HepG2 (cell line): ENCODE data around the gene CKLF. TPM values are rescaled to one million over a fixed set of nuclear protein-coding genes. Genes with fewer than 3 reads are reported as not detected.

Experiments
- HMG20B ChIP-seq: conservative IDR thresholded peaks from 2 replicates; pipeline ENCODE4 v1.6.1; 2016; ENCODE audit warnings: missing genetic modification reagents, missing compliant biosample characterization
- HOXA9 ChIP-seq: sonication (generic); formaldehyde crosslinking; IDR thresholded peaks from 2 replicates; pipeline ENCODE4 v1.8.1; 2022; ENCODE audit warnings: missing genetic modification reagents, mild to moderate bottlenecking, moderate library complexity, borderline replicate concordance
- KDM2A ChIP-seq: sonication (generic); formaldehyde crosslinking; IDR thresholded peaks from 2 replicates; pipeline ENCODE4 v1.4.0; 2020; ENCODE audit warnings: low read depth, missing genetic modification reagents, borderline replicate concordance
- RBFOX2 ChIP-seq: fragments of 200-400 bp; formaldehyde crosslinking; IDR thresholded peaks from 2 replicates; pipeline ENCODE4 v1.6.1; 2017; ENCODE audit warnings: low read depth, mild to moderate bottlenecking, low read length
- ZFP41 ChIP-seq: sonication (generic); formaldehyde crosslinking; IDR thresholded peaks from 2 replicates; pipeline ENCODE4 v1.4.0; 2020; ENCODE audit warnings: mild to moderate bottlenecking, missing genetic modification reagents, borderline replicate concordance
- ZFX ChIP-seq: sonication (generic); formaldehyde crosslinking; IDR thresholded peaks from 2 replicates; pipeline ENCODE4 v1.4.0; 2020; ENCODE audit warnings: mild to moderate bottlenecking, low read depth, missing genetic modification reagents, moderate library complexity
- ZNF383 ChIP-seq: sonication (generic); formaldehyde crosslinking; IDR thresholded peaks from 2 replicates; pipeline ENCODE4 v1.4.0; 2020; ENCODE audit warnings: missing genetic modification reagents, mild to moderate bottlenecking, borderline replicate concordance
- polyA plus RNA-seq, 8 experiments: library from polyadenylated mRNA; depleted of rRNA in 3 of 8; stranded (reverse) in 7 of 8; unstranded in 1 of 8; fragments of >200 nt; fragmentation: Illumina TruSeq in 4 of 8; extraction: Trizol in 4 of 8; gene quantifications; 2 replicates each; pipeline versions ENCODE4 v1.2.1 to v1.2.3, GENCODE V29; 2011 to 2016; ENCODE audit warnings: low read depth in 4 of 8, missing spikeins in 1 of 8, mixed read lengths in 1 of 8; ENCODE audit not compliant: insufficient read depth in 1 of 8
- total RNA-seq, 5 experiments: library from RNA; depleted of rRNA; stranded (reverse); fragments of >200 nt; fragmentation: Illumina TruSeq; extraction: Trizol; gene quantifications; 2 replicates each; pipeline ENCODE4 v1.2.3, GENCODE V29; 2016; ENCODE audit warnings: low read depth in 1 of 5
- TF ChIP-seq, protein P1 (sequence below): sonication (generic); formaldehyde crosslinking; IDR thresholded peaks from 2 replicates; pipeline ENCODE4 v1.5.1; 2020; ENCODE audit warnings: mild to moderate bottlenecking, moderate library complexity, missing genetic modification reagents
- TF ChIP-seq, protein P2 (sequence below): fragments of 450-650 bp; IDR thresholded peaks from 2 replicates; pipeline ENCODE4 v1.6.1; 2016
- TF ChIP-seq, protein P3 (sequence below): IDR thresholded peaks from 2 replicates; pipeline ENCODE4 v1.6.1; 2016; ENCODE audit warnings: mild to moderate bottlenecking, missing biosample characterization, missing genetic modification reagents
- TF ChIP-seq, protein P4 (sequence below): sonication (generic); formaldehyde crosslinking; IDR thresholded peaks from 2 replicates; pipeline ENCODE4 v1.4.0; 2020; ENCODE audit warnings: missing genetic modification reagents, borderline replicate concordance
- TF ChIP-seq, protein P5 (sequence below): sonication (generic); formaldehyde crosslinking; IDR thresholded peaks from 2 replicates; pipeline ENCODE4 v1.4.0; 2020; ENCODE audit warnings: mild to moderate bottlenecking, missing genetic modification reagents
- TF ChIP-seq, protein P6 (sequence below): sonication (generic); formaldehyde crosslinking; IDR thresholded peaks from 2 replicates; pipeline ENCODE4 v1.4.0; 2020; ENCODE audit warnings: missing genetic modification reagents
- TF ChIP-seq, protein P7 (sequence below): sonication (generic); formaldehyde crosslinking; IDR thresholded peaks from 2 replicates; pipeline ENCODE4 v1.8.0; 2022; ENCODE audit warnings: missing genetic modification reagents, mild to moderate bottlenecking, moderate library complexity, borderline replicate concordance

CKLF gene
- total and polyA plus RNA-seq, 2 of the 13 experiments (the other 11 are each of a cell fraction or from before 2014, with no cell fraction given): 120 to 167 TPM

DNA sequence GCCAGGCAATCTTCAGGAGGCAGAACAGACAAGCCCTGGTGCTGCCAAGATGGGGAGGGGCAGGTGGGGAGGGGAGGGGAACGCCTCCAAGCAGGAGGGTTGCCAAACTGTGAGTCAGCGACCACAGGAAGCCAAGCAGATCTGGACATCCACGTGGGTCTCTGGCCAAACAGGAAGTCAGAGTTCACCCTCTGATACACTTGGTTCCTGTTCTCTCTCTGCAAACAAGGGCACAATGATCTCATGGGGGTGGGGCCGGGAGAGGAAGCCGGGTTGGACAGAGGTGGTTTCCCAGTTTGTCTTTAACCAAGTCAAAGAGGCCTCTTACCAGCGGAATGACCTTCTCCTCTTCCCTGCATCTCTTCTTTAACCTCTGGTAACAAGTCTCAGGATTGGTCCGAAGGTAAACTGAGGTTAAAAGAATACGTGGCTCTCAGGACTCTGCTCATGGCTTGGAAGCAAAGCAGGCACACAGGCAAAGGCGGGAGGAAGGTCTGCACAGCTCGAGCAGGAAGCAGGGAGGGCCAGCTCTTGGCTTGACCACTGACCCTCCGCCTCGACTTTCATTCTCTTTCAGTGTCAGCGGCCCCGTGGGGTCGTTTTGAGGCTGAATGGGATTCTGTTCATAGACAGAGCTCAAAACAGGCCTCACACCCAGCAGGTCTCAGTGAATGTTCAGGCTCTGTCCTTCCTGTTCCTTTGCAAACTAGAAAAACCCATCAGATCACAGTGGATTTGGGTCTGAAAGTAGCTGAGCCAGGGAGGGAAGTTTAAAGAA lies 35.4 kb upstream of the CKLF start (continued):
- TF ChIP-seq, protein P1, sequence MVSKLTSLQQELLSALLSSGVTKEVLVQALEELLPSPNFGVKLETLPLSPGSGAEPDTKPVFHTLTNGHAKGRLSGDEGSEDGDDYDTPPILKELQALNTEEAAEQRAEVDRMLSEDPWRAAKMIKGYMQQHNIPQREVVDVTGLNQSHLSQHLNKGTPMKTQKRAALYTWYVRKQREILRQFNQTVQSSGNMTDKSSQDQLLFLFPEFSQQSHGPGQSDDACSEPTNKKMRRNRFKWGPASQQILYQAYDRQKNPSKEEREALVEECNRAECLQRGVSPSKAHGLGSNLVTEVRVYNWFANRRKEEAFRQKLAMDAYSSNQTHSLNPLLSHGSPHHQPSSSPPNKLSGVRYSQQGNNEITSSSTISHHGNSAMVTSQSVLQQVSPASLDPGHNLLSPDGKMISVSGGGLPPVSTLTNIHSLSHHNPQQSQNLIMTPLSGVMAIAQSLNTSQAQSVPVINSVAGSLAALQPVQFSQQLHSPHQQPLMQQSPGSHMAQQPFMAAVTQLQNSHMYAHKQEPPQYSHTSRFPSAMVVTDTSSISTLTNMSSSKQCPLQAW (CRISPR knock-in tag): peak; percentile 97
- TF ChIP-seq, protein P2, sequence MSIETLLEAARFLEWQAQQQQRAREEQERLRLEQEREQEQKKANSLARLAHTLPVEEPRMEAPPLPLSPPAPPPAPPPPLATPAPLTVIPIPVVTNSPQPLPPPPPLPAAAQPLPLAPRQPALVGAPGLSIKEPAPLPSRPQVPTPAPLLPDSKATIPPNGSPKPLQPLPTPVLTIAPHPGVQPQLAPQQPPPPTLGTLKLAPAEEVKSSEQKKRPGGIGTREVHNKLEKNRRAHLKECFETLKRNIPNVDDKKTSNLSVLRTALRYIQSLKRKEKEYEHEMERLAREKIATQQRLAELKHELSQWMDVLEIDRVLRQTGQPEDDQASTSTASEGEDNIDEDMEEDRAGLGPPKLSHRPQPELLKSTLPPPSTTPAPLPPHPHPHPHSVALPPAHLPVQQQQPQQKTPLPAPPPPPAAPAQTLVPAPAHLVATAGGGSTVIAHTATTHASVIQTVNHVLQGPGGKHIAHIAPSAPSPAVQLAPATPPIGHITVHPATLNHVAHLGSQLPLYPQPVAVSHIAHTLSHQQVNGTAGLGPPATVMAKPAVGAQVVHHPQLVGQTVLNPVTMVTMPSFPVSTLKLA: peak; percentile 94
- TF ChIP-seq ZFX (CRISPR knock-in tag) (peak; percentile 80), KDM2A (CRISPR knock-in tag) (peak; percentile 78), HMG20B (CRISPR knock-in tag) (peak; percentile 70; the same call in 1 of the 2 replicates), HOXA9 (CRISPR knock-in tag) (no peak), RBFOX2 (peak; percentile 74), ZNF383 (CRISPR knock-in tag) (no peak), ZFP41 (CRISPR knock-in tag) (no peak)
- TF ChIP-seq, protein P3, sequence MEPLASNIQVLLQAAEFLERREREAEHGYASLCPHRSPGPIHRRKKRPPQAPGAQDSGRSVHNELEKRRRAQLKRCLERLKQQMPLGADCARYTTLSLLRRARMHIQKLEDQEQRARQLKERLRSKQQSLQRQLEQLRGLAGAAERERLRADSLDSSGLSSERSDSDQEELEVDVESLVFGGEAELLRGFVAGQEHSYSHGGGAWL (CRISPR knock-in tag): peak; percentile 91; the same call in 1 of the 2 replicates
- TF ChIP-seq, protein P4, sequence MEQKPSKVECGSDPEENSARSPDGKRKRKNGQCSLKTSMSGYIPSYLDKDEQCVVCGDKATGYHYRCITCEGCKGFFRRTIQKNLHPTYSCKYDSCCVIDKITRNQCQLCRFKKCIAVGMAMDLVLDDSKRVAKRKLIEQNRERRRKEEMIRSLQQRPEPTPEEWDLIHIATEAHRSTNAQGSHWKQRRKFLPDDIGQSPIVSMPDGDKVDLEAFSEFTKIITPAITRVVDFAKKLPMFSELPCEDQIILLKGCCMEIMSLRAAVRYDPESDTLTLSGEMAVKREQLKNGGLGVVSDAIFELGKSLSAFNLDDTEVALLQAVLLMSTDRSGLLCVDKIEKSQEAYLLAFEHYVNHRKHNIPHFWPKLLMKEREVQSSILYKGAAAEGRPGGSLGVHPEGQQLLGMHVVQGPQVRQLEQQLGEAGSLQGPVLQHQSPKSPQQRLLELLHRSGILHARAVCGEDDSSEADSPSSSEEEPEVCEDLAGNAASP (CRISPR knock-in tag): peak; percentile 76
- TF ChIP-seq, protein P5, sequence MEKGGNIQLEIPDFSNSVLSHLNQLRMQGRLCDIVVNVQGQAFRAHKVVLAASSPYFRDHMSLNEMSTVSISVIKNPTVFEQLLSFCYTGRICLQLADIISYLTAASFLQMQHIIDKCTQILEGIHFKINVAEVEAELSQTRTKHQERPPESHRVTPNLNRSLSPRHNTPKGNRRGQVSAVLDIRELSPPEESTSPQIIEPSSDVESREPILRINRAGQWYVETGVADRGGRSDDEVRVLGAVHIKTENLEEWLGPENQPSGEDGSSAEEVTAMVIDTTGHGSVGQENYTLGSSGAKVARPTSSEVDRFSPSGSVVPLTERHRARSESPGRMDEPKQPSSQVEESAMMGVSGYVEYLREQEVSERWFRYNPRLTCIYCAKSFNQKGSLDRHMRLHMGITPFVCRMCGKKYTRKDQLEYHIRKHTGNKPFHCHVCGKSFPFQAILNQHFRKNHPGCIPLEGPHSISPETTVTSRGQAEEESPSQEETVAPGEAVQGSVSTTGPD (CRISPR knock-in tag): peak; percentile 95
- TF ChIP-seq, protein P6, sequence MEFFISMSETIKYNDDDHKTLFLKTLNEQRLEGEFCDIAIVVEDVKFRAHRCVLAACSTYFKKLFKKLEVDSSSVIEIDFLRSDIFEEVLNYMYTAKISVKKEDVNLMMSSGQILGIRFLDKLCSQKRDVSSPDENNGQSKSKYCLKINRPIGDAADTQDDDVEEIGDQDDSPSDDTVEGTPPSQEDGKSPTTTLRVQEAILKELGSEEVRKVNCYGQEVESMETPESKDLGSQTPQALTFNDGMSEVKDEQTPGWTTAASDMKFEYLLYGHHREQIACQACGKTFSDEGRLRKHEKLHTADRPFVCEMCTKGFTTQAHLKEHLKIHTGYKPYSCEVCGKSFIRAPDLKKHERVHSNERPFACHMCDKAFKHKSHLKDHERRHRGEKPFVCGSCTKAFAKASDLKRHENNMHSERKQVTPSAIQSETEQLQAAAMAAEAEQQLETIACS: no peak
- TF ChIP-seq, protein P7, sequence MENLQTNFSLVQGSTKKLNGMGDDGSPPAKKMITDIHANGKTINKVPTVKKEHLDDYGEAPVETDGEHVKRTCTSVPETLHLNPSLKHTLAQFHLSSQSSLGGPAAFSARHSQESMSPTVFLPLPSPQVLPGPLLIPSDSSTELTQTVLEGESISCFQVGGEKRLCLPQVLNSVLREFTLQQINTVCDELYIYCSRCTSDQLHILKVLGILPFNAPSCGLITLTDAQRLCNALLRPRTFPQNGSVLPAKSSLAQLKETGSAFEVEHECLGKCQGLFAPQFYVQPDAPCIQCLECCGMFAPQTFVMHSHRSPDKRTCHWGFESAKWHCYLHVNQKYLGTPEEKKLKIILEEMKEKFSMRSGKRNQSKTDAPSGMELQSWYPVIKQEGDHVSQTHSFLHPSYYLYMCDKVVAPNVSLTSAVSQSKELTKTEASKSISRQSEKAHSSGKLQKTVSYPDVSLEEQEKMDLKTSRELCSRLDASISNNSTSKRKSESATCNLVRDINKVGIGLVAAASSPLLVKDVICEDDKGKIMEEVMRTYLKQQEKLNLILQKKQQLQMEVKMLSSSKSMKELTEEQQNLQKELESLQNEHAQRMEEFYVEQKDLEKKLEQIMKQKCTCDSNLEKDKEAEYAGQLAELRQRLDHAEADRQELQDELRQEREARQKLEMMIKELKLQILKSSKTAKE (CRISPR knock-in tag): peak; percentile 84; the same call in 1 of the 2 replicates
